NCI-H1105 treated with DMSO at 0.1 percent for 48 hours (cell line): ENCODE measurements around the gene TTLL8.

Experiments used
- DNase-seq: peaks from one replicate; lab custom pipeline; 2025; lab: John Stamatoyannopoulos, UW

TTLL8 gene

GRCh38 chr22:50061824-50062355 is 3.8 kb upstream of the TTLL8 start:
- no peak for DNase-seq

DNA sequence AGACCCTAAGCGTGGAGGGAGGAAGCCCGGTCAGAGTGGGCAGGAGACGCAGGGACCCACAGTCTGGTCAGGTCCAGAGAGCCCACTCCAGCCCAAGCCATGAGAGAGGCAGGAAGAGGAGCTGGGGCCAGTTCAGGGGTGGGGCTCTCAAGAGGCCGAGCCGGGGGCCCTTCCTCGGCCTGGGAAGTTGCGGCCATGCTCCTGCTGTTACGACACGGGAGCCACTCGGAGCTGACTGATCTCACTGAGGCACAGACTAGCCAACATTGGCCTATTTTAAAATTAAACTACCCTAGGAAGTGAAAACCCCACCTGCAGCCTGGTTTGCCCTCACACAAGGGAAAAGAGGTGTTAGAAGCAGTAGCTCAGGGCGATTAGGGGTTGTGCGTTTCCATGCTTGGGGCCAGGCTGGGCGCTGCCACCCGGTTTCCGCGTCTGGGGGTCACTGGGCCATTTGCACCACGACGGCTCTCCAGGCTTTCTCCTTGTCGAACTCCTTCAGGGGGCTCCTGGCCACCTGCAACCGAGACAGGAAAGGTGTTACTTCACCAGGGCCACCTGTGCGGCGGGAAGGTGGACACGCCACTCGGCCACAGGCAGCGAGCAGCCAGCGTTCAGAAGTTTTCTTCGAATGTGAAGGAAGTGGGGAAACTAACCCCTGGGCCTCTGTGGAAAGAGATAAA is 3.2 kb upstream of the TTLL8 start:
- no peak for DNase-seq

- no peak for DNase-seq
These were observed 2.5 kb upstream of the TTLL8 start for GRCh38 chr22:50060441-50061140.

GRCh38 chr22:50059881-50060262 is 1.8 kb upstream of the TTLL8 start:
- DNase-seq = no peak

GRCh38 chr22:50058906-50059880 is 1.1 kb upstream of the TTLL8 start:
- no peak for DNase-seq

- no peak for DNase-seq
These were observed 629 bp downstream of the TTLL8 start for GRCh38 chr22:50057278-50058060.

DNA sequence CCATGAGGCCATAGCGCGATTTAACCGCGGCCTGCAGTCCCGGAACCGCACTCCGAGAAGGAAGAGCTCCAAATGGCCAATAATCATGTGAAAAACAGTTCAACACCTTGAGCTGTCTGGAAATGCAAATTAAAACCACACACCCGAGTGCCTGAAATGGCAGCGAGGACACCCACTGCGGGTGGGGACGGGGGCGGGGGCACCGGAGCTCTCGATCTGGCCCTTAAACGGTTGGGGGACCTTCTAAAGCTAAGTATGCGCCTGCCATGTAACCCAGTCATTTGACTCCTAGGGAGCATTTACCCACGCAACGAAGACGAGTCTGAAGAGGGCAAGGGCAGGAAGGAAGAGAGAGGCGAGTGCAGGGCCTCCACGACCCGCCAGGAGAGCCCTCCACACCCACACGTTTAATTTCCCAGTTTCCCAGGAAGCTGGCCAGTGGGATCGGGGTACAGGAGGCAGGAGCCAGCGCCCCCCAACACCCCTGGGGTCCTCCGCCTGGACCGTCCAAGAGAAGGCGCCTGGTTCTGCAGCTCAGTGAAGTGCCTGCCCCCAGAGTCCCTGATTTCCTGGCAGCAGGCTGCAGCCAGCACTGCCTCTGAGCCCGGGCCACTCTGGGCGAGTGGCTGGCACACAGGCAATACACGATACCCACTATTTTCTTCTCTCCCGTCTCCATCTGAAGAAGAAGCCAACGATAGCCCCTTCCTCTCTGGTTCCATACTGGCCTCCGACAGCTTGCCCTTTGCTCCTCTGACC is 1.7 kb downstream of the TTLL8 start:
- no peak for DNase-seq

DNA sequence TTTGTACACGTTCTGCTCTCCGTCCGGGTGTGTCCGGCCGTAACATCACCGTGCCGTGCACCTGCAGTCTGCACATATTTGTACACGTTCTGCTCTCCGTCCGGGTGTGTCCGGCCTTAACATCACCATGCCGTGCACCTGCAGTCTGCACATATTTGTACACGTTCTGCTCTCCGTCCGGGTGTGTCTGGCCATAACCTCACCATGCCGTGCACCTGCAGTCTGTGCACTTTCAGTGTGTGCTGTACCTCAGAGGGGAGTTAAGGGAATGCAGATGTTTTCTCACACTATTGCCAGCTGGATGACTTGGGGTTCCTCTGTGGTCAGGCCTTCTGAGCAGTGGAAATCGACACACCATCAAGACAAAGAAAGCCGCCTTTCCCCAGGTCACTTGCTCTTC is 4.2 kb downstream of the TTLL8 start:
- DNase-seq = no peak

DNA sequence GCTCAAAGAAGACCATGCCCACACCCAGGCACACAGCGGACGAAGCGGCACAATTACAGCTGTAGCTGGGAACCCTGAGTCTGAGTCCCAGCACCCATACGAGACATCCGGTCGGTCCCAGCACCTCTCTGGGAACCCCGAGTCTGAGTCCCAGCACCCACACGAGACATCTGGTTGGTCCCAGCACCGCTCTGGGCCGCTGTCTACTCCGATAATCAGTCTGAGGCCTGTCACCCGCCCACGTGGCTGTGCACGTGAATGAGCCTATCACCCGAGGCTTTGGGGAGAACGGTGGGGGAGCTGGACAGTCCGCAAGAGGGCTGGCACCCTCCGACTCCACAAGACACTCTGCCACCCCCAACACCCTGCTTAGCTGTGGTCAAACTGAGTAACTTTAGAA is 6.2 kb downstream of the TTLL8 start:
- DNase-seq = no peak

- no peak for DNase-seq
These were observed 8.6 kb downstream of the TTLL8 start for GRCh38 chr22:50049299-50050195.

DNA sequence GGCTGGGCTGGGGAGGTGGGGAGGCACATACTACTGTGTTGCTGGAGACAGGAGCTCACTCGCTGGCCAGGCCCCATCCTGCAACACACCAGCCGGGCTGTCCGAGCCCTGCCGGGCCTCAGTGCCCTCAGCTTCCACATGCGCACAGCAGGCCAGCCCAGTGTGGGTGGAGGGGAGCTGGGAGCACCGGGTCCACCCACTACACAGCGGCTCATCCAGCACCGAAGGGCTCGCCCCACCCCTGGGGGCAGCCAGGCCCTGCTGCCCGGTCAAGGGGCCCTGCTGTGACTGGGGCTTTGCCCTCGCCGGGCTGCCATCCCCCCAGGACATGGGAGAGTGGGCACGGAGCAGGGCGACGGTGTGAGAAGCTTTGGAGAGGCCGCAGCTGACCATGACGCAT is 9.3 kb downstream of the TTLL8 start:
- DNase-seq = no peak

DNA sequence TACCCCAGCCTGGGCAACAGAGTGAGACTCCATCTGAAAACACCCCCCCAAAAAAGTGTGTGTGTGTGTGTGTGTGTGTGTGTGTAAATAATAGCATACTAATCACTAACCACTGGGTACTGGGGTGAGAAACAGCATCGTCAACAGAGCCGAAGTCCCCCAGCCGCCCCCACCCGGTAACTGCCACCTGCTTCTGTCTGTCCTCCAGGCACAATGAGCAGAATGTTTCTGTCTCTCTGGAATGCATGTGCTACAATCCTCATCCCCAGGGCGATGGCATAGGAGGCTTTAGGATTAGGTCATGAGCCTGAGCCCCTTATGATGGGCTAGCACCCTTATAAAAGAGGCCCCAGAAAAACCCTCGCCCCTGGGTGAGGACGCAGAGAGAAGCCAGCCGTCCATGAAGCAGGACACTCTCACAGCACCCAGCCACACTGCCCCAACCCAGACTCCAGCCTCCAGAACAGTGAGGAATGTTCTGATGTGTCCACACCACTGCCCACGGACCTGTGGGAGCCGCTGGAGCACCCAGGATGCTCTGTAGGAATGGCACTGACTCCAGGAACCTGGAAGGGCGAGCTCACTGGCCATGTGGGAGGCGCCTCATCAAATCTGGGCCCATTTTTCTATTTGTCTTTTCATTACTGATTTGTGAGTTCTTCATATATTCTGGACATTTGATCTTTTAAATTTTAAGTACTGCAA is 9.9 kb downstream of the TTLL8 start:
- DNase-seq = no peak

DNA sequence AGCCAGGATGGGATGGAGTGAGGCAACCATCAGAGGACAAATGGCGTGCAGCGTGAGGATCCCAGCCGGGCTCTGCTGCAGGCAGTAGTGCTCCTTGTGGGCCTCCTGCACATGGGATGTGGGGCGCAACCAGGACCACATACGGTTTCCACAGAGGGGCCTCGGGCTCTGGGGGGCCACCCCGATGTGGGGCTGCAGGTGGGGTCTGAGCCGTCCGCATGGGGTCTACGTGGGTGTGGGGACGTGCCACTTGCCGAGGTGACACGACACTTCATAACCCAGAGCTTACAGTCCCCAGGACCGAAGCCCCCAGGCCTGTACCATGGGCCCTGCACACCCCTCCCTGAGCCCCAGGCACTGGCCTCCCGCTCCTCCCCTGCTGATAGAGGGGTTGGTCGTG is 10.8 kb downstream of the TTLL8 start:
- DNase-seq = no peak

GRCh38 chr22:50046481-50047245 is 11.4 kb downstream of the TTLL8 start:
- DNase-seq = no peak

DNA sequence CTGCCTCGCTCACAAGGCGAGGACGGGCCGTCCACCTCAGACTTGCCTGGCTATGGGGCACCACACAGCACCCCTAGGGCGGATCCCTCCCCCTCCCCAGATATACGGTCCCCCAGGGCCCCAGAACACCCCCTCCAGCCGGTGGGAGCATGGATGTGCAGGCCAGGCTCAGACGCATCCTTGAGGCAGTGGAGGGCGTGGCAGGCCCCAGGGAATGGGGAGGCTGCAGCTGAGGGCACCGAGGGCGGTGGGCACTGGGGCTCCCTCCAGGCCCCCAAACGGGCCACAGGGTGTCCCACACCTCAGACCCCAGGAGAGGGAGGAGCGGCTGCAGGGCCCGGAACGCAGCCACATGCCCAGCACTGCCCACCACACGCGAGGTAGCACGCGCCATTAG is 12.1 kb downstream of the TTLL8 start:
- no peak for DNase-seq

DNA sequence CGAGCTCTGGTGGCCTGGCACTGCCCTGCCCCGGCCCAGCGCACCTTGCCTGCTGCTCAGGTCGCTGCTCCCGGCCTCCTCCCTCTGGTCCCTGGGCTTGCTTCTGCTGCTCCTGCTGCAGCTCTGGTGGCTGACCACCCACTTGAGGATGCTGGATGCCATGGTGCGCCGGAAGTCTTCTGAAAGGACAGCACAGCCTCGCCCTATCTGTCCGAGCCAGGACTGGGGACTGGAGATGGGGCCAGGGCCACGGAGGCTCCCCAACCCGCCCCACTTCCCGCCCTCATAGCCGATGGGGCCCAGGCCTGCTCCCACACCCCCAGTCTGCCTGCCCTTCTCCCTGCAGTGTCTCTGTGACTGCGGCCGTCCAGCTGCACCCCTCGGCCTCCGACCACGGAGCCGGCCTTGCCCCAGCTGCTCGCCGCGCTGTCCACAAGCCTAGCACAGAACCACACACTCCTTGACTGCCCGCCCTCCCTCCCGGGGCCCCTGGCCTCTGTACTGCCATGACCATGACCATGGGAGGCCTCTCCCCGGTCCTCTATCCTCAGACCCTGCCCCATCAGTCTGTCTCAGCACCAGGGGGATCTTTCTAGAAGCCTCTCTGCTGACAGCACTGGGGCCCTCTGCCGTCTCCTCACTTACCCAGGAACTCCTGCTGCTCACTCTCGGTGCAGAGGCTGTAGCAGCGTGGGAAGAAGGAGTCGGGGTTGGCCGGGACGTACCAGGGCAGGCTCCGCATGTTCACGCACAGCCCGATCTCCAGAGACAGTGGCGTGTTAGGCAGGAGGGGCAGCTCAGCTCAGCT is 12.7 kb downstream of the TTLL8 start:
- DNase-seq = no peak

DNA sequence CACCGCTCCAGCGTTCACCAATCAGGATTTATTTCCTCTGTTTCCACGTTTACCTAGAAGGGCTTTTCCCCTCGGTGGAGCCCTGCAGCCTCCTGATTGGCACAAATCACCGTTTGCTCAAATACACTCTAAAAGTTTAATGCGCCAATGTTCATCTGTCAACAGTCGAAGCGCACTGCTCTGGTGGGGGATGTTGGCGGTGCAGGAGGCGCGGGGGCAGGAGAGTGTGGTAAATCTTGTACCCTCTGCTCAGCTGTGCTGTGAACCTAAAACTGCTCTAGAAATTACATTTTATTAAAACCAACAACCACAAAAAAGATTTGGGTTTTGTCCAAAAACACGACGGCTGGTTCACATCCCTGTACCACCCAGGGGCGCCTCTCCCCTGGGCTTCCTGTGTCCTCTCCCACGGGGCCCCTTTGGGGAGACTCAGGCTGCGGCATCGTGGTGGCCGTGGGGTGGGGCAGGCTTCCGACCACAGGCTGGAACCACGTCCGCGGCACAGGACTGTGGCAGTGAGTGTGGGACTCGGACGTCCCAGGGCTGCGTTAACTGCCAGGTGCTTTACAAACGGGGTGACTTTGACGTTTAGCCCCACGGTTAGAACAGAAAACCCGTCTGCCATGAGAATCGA is 13.5 kb downstream of the TTLL8 start:
- DNase-seq = no peak
